T-helper 1 cell (primary cell): ENCODE measurements around the gene PAX2.

Source experiments
- DNase-seq, 5 donors: peaks; one replicate each; pipeline ENCODE4 v3.0.0-alpha.2; 2012 to 2020

Gene PAX2

GRCh38 chr10:100825325-100825875, 80.0 kb downstream of the PAX2 start:
- DNase-seq, result no peak

- no peak for DNase-seq
These were observed 80.8 kb downstream of the PAX2 start for GRCh38 chr10:100826031-100826651.

- DNase-seq, result no peak
These were observed 81.2 kb downstream of the PAX2 start for GRCh38 chr10:100826661-100826982.

- DNase-seq, result no peak
These were observed 81.8 kb downstream of the PAX2 start for GRCh38 chr10:100826983-100827818.

- peak in 1 of 5 donors; percentile 20 for DNase-seq
These were observed 82.7 kb downstream of the PAX2 start for GRCh38 chr10:100827819-100828737.

DNA sequence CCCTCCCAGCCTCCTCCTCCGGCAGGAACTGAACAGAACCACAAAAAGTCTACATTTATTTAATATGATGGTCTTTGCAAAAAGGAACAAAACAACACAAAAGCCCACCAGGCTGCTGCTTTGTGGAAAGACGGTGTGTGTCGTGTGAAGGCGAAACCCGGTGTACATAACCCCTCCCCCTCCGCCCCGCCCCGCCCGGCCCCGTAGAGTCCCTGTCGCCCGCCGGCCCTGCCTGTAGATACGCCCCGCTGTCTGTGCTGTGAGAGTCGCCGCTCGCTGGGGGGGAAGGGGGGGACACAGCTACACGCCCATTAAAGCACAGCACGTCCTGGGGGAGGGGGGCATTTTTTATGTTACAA, 83.3 kb downstream of the PAX2 start:
- DNase-seq, result peak in 2 of 5 donors; percentile 18 to 32

DNA sequence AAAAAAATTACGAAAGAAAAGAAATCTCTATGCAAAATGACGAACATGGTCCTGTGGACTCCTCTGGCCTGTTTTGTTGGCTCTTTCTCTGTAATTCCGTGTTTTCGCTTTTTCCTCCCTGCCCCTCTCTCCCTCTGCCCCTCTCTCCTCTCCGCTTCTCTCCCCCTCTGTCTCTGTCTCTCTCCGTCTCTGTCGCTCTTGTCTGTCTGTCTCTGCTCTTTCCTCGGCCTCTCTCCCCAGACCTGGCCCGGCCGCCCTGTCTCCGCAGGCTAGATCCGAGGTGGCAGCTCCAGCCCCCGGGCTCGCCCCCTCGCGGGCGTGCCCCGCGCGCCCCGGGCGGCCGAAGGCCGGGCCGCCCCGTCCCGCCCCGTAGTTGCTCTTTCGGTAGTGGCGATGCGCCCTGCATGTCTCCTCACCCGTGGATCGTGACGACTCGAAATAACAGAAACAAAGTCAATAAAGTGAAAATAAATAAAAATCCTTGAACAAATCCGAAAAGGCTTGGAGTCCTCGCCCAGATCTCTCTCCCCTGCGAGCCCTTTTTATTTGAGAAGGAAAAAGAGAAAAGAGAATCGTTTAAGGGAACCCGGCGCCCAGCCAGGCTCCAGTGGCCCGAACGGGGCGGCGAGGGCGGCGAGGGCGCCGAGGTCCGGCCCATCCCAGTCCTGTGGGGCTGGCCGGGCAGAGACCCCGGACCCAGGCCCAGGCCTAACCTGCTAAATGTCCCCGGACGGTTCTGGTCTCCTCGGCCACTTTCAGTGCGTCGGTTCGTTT, 83.9 kb downstream of the PAX2 start:
- DNase-seq, result no peak

GRCh38 chr10:100829933-100830727, 84.7 kb downstream of the PAX2 start:
- DNase-seq, result no peak

- DNase-seq, result no peak
These were observed 85.3 kb downstream of the PAX2 start for GRCh38 chr10:100830728-100831111.

- no peak for DNase-seq
These were observed 86.4 kb downstream of the PAX2 start for GRCh38 chr10:100831742-100832141.

- DNase-seq, result no peak
These were observed 90.4 kb downstream of the PAX2 start for GRCh38 chr10:100835810-100836209.

GRCh38 chr10:100836891-100837290, 91.5 kb downstream of the PAX2 start:
- no peak for DNase-seq

DNA sequence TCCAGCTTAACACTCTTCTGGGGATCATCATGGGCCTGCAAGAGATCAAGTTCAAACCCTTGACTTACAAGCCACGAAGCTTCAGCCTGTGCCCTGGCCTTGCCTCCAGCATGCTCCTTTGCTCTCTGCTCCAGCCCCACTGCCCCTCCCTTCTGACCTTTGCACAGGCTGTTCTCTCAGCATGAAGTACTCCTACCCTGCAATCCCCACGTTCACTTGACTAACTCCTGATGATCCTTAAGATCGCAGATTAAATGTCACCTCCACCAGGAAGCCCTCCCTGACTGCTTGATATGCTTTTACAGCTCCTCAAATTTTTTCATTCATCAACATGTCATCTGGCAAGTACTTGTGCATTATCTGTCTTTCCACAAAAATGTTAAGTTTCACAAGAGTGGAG, 91.9 kb downstream of the PAX2 start:
- DNase-seq, result no peak

GRCh38 chr10:100838986-100839385, 93.6 kb downstream of the PAX2 start:
- peak in 1 of 5 donors; percentile 25 for DNase-seq

DNA sequence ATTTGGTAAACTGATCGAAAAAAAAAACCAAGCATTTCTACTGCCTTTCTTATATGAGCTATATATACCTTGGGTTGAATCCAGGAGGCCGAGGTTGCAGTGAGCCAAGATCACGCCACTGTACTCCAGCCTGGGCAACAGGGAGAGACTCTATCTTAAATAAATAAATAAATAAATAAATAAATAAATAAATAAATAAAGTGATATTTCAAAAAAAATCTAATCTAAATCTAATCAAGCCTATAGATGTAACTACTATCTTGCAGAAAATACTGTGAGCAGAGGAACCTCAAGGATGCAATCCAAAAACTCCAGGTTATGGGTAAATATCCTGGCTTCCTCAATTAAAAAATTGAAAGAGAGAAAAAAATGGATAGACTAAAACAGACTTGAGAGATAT, 96.1 kb downstream of the PAX2 start:
- DNase-seq, result no peak

GRCh38 chr10:100847440-100847839, 102.1 kb downstream of the PAX2 start:
- DNase-seq, result peak in 1 of 5 donors; percentile 48

- DNase-seq, result no peak
These were observed 103.4 kb downstream of the PAX2 start for GRCh38 chr10:100848770-100849169.

GRCh38 chr10:100858261-100858660, 112.9 kb downstream of the PAX2 start:
- no peak for DNase-seq

DNA sequence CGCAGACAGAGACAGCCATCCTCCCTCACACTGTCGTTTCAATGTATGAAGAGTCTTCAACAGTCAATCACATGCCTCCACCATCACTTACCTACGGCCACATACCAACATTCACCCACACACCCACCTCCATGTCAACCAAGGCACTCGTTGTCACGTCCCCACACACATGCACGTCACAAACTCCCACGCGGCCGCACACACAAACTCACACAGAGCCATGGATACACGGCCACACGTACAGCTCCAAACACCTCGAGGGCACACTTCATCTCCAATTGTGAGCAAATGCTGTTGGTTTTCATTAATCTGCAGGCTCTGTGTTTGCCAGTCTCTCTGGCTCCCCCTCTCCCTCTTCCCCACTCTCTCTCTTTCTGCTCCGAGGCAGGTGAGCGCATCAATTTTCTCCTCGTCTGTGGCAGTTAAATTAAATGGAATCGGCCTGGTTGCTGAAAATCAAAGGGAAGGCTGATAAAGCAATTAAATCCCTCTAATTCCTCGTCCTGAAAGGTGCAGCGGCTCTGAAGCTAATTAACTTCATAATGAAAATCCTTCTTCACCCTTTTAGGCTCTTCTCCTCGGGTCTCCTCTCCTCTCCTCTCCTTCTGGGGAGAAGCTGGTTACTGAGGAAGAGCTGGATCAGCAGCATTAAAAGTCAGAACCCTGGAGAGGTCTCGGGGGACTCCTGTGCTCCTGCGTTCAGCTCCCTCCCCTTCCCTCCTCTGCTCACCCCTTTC, 113.5 kb downstream of the PAX2 start:
- DNase-seq, result no peak

DNA sequence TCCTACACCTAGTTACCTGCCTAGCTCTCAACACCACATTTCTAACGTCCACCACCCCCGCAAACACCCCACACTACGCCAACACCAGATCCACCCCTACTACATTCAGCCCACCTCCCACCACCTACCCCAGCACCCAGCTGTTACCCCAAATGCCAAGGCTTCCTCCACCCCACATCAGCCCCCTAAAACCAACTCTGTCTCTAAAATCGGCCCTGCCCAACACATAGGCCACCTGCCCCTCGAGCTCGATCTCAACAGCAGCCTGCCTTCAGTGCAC, 114.0 kb downstream of the PAX2 start:
- DNase-seq, result no peak

DNA sequence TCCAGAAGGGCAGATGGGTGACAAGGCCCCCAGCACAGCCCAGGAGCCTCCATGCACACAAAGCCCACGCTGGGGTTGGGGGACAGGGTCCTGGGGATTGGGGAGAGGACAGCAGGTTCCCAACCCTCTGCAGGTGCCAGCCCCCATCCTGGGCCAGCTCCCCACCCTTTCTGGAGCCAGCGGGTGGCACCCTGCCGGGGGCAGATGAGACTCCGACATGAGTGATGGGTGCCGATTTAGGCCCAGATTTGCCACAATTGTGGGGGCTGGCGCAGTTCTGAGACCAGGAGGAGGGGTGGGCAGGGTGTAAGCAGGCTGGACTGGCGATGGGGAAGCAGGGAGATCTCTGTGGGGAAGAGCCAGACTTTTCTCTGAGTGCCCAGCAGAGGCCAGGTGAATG, 118.1 kb downstream of the PAX2 start:
- DNase-seq, result no peak
